Endothelial cell of umbilical vein (primary cell): Measurements from ENCODE around the gene SMCO2. TPM values are rescaled to one million over a fixed set of nuclear protein-coding genes. Genes with fewer than 3 reads are reported as not detected.

Experiments used
- BruUV-seq: library from RNA; stranded (reverse); fragments of 400-500 nt; replicated peaks from 2 replicates; lab custom pipeline; 2021; lab: Mats Ljungman, UMichigan
- CTCF ChIA-PET: fragments of 300-600, 350-600 bp; sonication (Branson Sonifier 250); formaldehyde crosslinking; loops from one replicate; lab custom pipeline; 2021; ENCODE audit warnings: antibody characterized with exemption, inconsistent platforms; lab: Charles Lee
- POLR2A ChIA-PET: fragments of 300-600, 350-600 bp; sonication (Branson Sonifier 250); formaldehyde crosslinking; loops from one replicate; lab custom pipeline; 2021; ENCODE audit warnings: antibody characterized with exemption, inconsistent platforms; lab: Charles Lee
- DNase-seq: peaks from one replicate; pipeline ENCODE4 v3.0.0-alpha.2; 2011; ENCODE audit warnings: low read depth, low spot score
- FAIRE-seq: peaks from 2 replicates; lab custom pipeline; 2011; peaks lifted over from hg19 to GRCh38; lab: Jason Lieb, UNC
- H2AFZ ChIP-seq: 2 replicates; pipeline ENCODE4 v1.6.0; 2012; ENCODE audit warnings: low read depth, low read length, control low read depth, inconsistent platforms
- H3K27ac ChIP-seq: 2 replicates; pipeline ENCODE4 v1.5.1; 2011; ENCODE audit warnings: low read depth, mild to moderate bottlenecking, control low read depth, low read length, moderate library complexity; ENCODE audit not compliant: insufficient read depth
- H3K27me3 ChIP-seq, 2 experiments: 2 replicates each; pipeline versions ENCODE4 v1.6.0 to v1.6.1; 2011; ENCODE audit warnings: low read length in 2 of 2, mixed read lengths in 1 of 2; ENCODE audit not compliant: control insufficient read depth in 2 of 2, insufficient read depth in 2 of 2
- H3K36me3 ChIP-seq, 2 experiments: 2 replicates in 1 of 2; 3 replicates in 1 of 2; pipeline ENCODE4 v1.5.1; 2011; ENCODE audit warnings: low read length in 2 of 2, mild to moderate bottlenecking in 1 of 2, moderate library complexity in 1 of 2; ENCODE audit not compliant: control insufficient read depth in 2 of 2, insufficient read depth in 2 of 2; ENCODE audit errors: extremely low read depth in 1 of 2
- H3K4me1 ChIP-seq: 3 replicates; pipeline ENCODE4 v1.5.1; 2011; ENCODE audit warnings: mild to moderate bottlenecking, low read length; ENCODE audit not compliant: control insufficient read depth, insufficient read depth; ENCODE audit errors: extremely low read depth
- H3K4me2 ChIP-seq: 2 replicates; pipeline ENCODE4 v1.6.1; 2011; ENCODE audit warnings: low read length, control low read depth, mixed read lengths; ENCODE audit not compliant: insufficient read depth
- H3K4me3 ChIP-seq, 3 experiments: fragments of 200-600 bp in 1 of 3; sonication (generic), shearing (Covaris generic) in 1 of 3; replicated peaks in 1 of 3; 2 replicates each; pipeline ENCODE4 v1.5.1; 2011 to 2016; ENCODE audit warnings: control low read depth in 3 of 3, low read length in 3 of 3, mild to moderate bottlenecking in 2 of 3, inconsistent platforms in 1 of 3, low read depth in 1 of 3, moderate library complexity in 1 of 3; ENCODE audit not compliant: insufficient read depth in 1 of 3
- H3K79me2 ChIP-seq: 2 replicates; pipeline ENCODE4 v1.6.0; 2012; ENCODE audit warnings: low read length, inconsistent platforms; ENCODE audit not compliant: control insufficient read depth, insufficient read depth
- H3K9ac ChIP-seq: replicated peaks from 2 replicates; pipeline ENCODE3; 2011; ENCODE audit warnings: low read length, control low read depth; ENCODE audit not compliant: insufficient read depth; ENCODE audit errors: extremely low read depth
- H3K9me1 ChIP-seq: replicated peaks from 3 replicates; pipeline ENCODE4 v1.6.0; 2011; ENCODE audit warnings: mild to moderate bottlenecking, low read length; ENCODE audit not compliant: control insufficient read depth, insufficient read depth; ENCODE audit errors: extremely low read depth
- H3K9me3 ChIP-seq: replicated peaks from 2 replicates; pipeline ENCODE4 v1.5.1; 2012; ENCODE audit warnings: low read length, inconsistent platforms; ENCODE audit not compliant: control insufficient read depth, insufficient read depth
- H4K20me1 ChIP-seq: replicated peaks from 2 replicates; pipeline ENCODE3; 2011; ENCODE audit warnings: mild to moderate bottlenecking, low read length; ENCODE audit not compliant: control insufficient read depth, insufficient read depth; ENCODE audit errors: extremely low read depth
- CTCF ChIP-seq, 2 donors: IDR thresholded peaks; 1 replicate in 1 of 2; 2 replicates in 1 of 2; pipeline ENCODE4 v1.5.1; 2011; ENCODE audit warnings: low read length in 2 of 2, mild to moderate bottlenecking in 2 of 2, moderate library complexity in 2 of 2, control low read depth in 1 of 2, inconsistent platforms in 1 of 2, low read depth in 1 of 2; ENCODE audit not compliant: insufficient read depth in 1 of 2; ENCODE audit errors: extremely low read depth in 1 of 2
- EZH2 ChIP-seq: IDR thresholded peaks from 2 replicates; pipeline ENCODE4 v1.6.1; 2012; ENCODE audit warnings: borderline replicate concordance, low read depth, mild to moderate bottlenecking, moderate library complexity, low read length, inconsistent platforms; ENCODE audit not compliant: severe bottlenecking
- FOS ChIP-seq: IDR thresholded peaks from 2 replicates; pipeline ENCODE4 v1.6.1; 2011; ENCODE audit warnings: mild to moderate bottlenecking, low read length, moderate library complexity, borderline replicate concordance; ENCODE audit not compliant: insufficient read depth
- GATA2 ChIP-seq: IDR thresholded peaks from 2 replicates; pipeline ENCODE4 v1.7.0; 2011; ENCODE audit warnings: low read depth, mild to moderate bottlenecking, moderate library complexity, mixed read lengths, low read length; ENCODE audit not compliant: insufficient read length, insufficient read depth
- JUN ChIP-seq: IDR thresholded peaks from 2 replicates; pipeline ENCODE4 v1.6.1; 2011; ENCODE audit warnings: borderline replicate concordance, low read depth; ENCODE audit not compliant: insufficient read length, insufficient read depth
- MAX ChIP-seq: IDR thresholded peaks from 2 replicates; pipeline ENCODE4 v1.6.1; 2011; ENCODE audit not compliant: insufficient read depth, insufficient read length
- MYC ChIP-seq: IDR thresholded peaks from one replicate; pipeline ENCODE4 v1.6.1; 2011; ENCODE audit warnings: mild to moderate bottlenecking, low read depth, low read length
- POLR2A ChIP-seq: IDR thresholded peaks from 2 replicates; pipeline ENCODE4 v1.6.1; 2012; ENCODE audit warnings: low read depth, mild to moderate bottlenecking, control low read depth, low read length
- POLR2AphosphoS5 ChIP-seq: IDR thresholded peaks from 2 replicates; pipeline ENCODE4 v1.6.1; 2012; ENCODE audit warnings: low read depth, mild to moderate bottlenecking, control low read depth, low read length, moderate library complexity; ENCODE audit not compliant: insufficient read depth
- dilution Hi-C: fragments of 300-500 bp; cut with MboI; formaldehyde crosslinking; loops from one replicate; pipeline ENCODE4 v1.15.0; 2019; ENCODE audit warnings: low sequenced_read_pairs; ENCODE audit not compliant: extremely low pct_ligation_motif_present
- intact Hi-C: fragments of 100-400 bp; cut with micrococcal nuclease; formaldehyde crosslinking; loops from one replicate; pipeline ENCODE4 v1.10.0; 2022
- polyA plus RNA-seq, 4 experiments: library from polyadenylated mRNA; depleted of rRNA in 3 of 4; stranded (reverse) in 3 of 4; unstranded in 1 of 4; fragments of >200 nt; gene quantifications; 2 replicates each; pipeline versions ENCODE4 v1.2.1 to v1.2.3, GENCODE V29; 2011 to 2012; ENCODE audit warnings: missing spikeins in 1 of 4
- total RNA-seq: library from RNA; stranded (reverse); gene quantifications from 2 replicates; pipeline ENCODE4 v1.2.3, GENCODE V29; 2021

SMCO2 gene
- total and polyA plus RNA-seq, 2 donors (not counting 3 experiments of a cell fraction or from before 2014, with no cell fraction given): 0.33 to 0.49 TPM

GRCh38 chr12:27477049-27477448 is 30.5 kb downstream of the SMCO2 start:
- no peak for TF ChIP-seq MYC
- TF ChIP-seq CTCF (IDR thresholded peaks at IDR 0.05; ENCODE audit: extremely low read depth in 1 of 2, insufficient read depth in 1 of 2, low read depth in 1 of 2, low read length in 2 of 2): no peak
- no peak for TF ChIP-seq POLR2A
- POLR2A ChIA-PET: no interaction called here
- no peaks in the 10 kb centered on the region for H3K9me1 ChIP-seq
- no peak overlapping the region for H2AFZ ChIP-seq
- FAIRE-seq: no peak
- H3K9ac ChIP-seq: no peak overlapping the region
- H3K4me3 ChIP-seq: no peak overlapping the region
- no peaks in the 10 kb centered on the region for H3K9me3 ChIP-seq
- no peaks in the 10 kb centered on the region for H3K4me1 ChIP-seq
- CTCF ChIA-PET: no interaction called here
- H3K79me2 ChIP-seq: no peaks in the 10 kb centered on the region
- peaks cover 0 to 2% of the 10 kb centered on the region in 2 experiments for H3K36me3 ChIP-seq
- dilution Hi-C loops: no loop called here
- no peak overlapping the region for H3K27ac ChIP-seq
- H4K20me1 ChIP-seq: no peaks in the 10 kb centered on the region
- intact Hi-C loops: no loop called here
- no TSS peak for BruUV-seq
- no peak for DNase-seq
- no peaks in the 10 kb centered on the region for H3K27me3 ChIP-seq
- no peak overlapping the region for H3K4me2 ChIP-seq

- no peaks in the 10 kb centered on the region for H3K9me1 ChIP-seq
- no peak overlapping the region for H3K27ac ChIP-seq
- ChIA-PET CTCF (no interaction called here), POLR2A (no interaction called here)
- peaks cover 0 to 2% of the 10 kb centered on the region in 2 experiments for H3K36me3 ChIP-seq
- H3K9me3 ChIP-seq: no peaks in the 10 kb centered on the region
- no peaks in the 10 kb centered on the region for H3K4me1 ChIP-seq
- H3K79me2 ChIP-seq: no peaks in the 10 kb centered on the region
- H2AFZ ChIP-seq: no peak overlapping the region
- no peak for DNase-seq
- no peak overlapping the region for H3K9ac ChIP-seq
- no peak overlapping the region for H3K4me3 ChIP-seq
- TF ChIP-seq MAX (no peak), POLR2AphosphoS5 (no peak), GATA2 (no peak), CTCF (IDR thresholded peaks at IDR 0.05; ENCODE audit: extremely low read depth in 1 of 2, insufficient read depth in 1 of 2, low read depth in 1 of 2, low read length in 2 of 2) (no peak), JUN (no peak), FOS (no peak), POLR2A (no peak), MYC (no peak), EZH2 (no peak)
- no peak for FAIRE-seq
- no peaks in the 10 kb centered on the region for H3K27me3 ChIP-seq
- dilution Hi-C loops: no loop called here
- no peaks in the 10 kb centered on the region for H4K20me1 ChIP-seq
- intact Hi-C loops: no loop called here
- no peak overlapping the region for H3K4me2 ChIP-seq
- BruUV-seq: no TSS peak
Observed at GRCh38 chr12:27478949-27479348, 32.4 kb downstream of the SMCO2 start.
